A549 (cell line): ENCODE results near the gene TULP3. TPM values are rescaled to one million over a fixed set of nuclear protein-coding genes. Genes with fewer than 3 reads are reported as not detected.

Experiments
- ATAC-seq, 2 experiments: fragments of 200-7000 bp in 1 of 2; fragments of >200 bp in 1 of 2; cut with Nextera tagmentation in 1 of 2; cut with Tn5 transposase in 1 of 2; 3 replicates each; pipeline versions ENCODE4 v1.8.0 to v1.9.1; 2018 to 2020; ENCODE audit warnings: mild to moderate bottlenecking in 1 of 2, moderate library complexity in 1 of 2
- CTCF ChIA-PET: fragments of 300-600 bp; sonication (Branson Sonifier 250); formaldehyde crosslinking; extraction: SDS; loops from one replicate; lab custom pipeline; 2021; ENCODE audit warnings: antibody characterized with exemption, inconsistent platforms; lab: Yijun Ruan, JAX
- POLR2A ChIA-PET: fragments of 350-600 bp; formaldehyde crosslinking; extraction: SDS; loops from one replicate; lab custom pipeline; 2021; ENCODE audit warnings: antibody characterized with exemption, inconsistent platforms; lab: Yijun Ruan, JAX
- DNase-seq, 2 experiments: peaks; one replicate each; pipeline versions ENCODE4 v3.0.0 to v3.0.0-alpha.2; 2011 to 2016; ENCODE audit warnings: low read depth in 1 of 2, low spot score in 1 of 2
- FAIRE-seq: peaks from 2 replicates; lab custom pipeline; 2011; peaks lifted over from hg19 to GRCh38; lab: Jason Lieb, UNC
- H3K27ac ChIP-seq, 2 experiments: fragments of >200 bp; sonication (Bioruptor Twin); formaldehyde crosslinking; 3 replicates each; pipeline ENCODE4 v1.5.1; 2016 to 2017
- H3K4me1 ChIP-seq: fragments of >200 bp; sonication (Bioruptor Twin); formaldehyde crosslinking; 3 replicates; pipeline ENCODE4 v1.6.1; 2016
- H3K4me2 ChIP-seq: fragments of >200 bp; sonication (Bioruptor Twin); formaldehyde crosslinking; 3 replicates; pipeline ENCODE4 v1.6.1; 2016
- H3K4me3 ChIP-seq: fragments of >200 bp; sonication (Bioruptor Twin); formaldehyde crosslinking; 3 replicates; pipeline ENCODE4 v1.5.1; 2016
- H3K9me3 ChIP-seq: fragments of >200 bp; sonication (Bioruptor Twin); formaldehyde crosslinking; 3 replicates; pipeline ENCODE4 v1.6.1; 2016
- CBX8 ChIP-seq: fragments of 200-600 bp; sonication (generic); IDR thresholded peaks from 2 replicates; pipeline ENCODE4 v1.6.1; 2016
- CHD2 ChIP-seq: fragments of 150-350 bp; IDR thresholded peaks from 2 replicates; pipeline ENCODE4 v1.6.1; 2014; ENCODE audit warnings: low read length; ENCODE audit not compliant: partially characterized antibody
- CHD4 ChIP-seq: fragments of 200-600 bp; sonication (generic); IDR thresholded peaks from 2 replicates; pipeline ENCODE4 v1.6.1; 2016; ENCODE audit warnings: antibody characterized with exemption, mild to moderate bottlenecking, borderline replicate concordance
- EHF ChIP-seq: fragments of 250-450 bp; sonication (Bioruptor Pico); IDR thresholded peaks from 2 replicates; pipeline ENCODE4 v1.5.0; 2020; ENCODE audit warnings: mild to moderate bottlenecking
- ELK1 ChIP-seq: fragments of 150-350 bp; IDR thresholded peaks from 2 replicates; pipeline ENCODE4 v1.6.1; 2014; ENCODE audit warnings: low read depth, mild to moderate bottlenecking, low read length
- EP300 ChIP-seq, 2 experiments: fragments of >200 bp; sonication (Bioruptor Twin); formaldehyde crosslinking; IDR thresholded peaks; 2 replicates in 1 of 2; 3 replicates in 1 of 2; pipeline ENCODE4 v1.6.1; 2016 to 2017
- ESRRA ChIP-seq: fragments of 150-350 bp; IDR thresholded peaks from 2 replicates; pipeline ENCODE4 v1.6.1; 2014; ENCODE audit warnings: mild to moderate bottlenecking, low read length, borderline replicate concordance
- FOSB ChIP-seq: fragments of 250-450 bp; sonication (Bioruptor Pico); IDR thresholded peaks from 2 replicates; pipeline ENCODE4 v1.5.0; 2020; ENCODE audit warnings: mild to moderate bottlenecking, moderate library complexity
- FOSL2 ChIP-seq, 2 experiments: fragments of 450-650 bp in 1 of 2; fragments of >200 bp in 1 of 2; sonication (Bioruptor Twin) in 1 of 2; formaldehyde crosslinking; IDR thresholded peaks; 2 replicates each; pipeline versions ENCODE4 v1.5.0 to v1.6.1; 2016 to 2020; ENCODE audit warnings: mild to moderate bottlenecking in 1 of 2, moderate library complexity in 1 of 2
- FOXS1 ChIP-seq: fragments of 250-450 bp; sonication (Bioruptor Pico); IDR thresholded peaks from 2 replicates; pipeline ENCODE4 v1.5.0; 2020; ENCODE audit warnings: mild to moderate bottlenecking, moderate library complexity
- GATA3 ChIP-seq: IDR thresholded peaks from 2 replicates; pipeline ENCODE4 v1.6.1; 2012; ENCODE audit warnings: borderline replicate concordance
- HDAC2 ChIP-seq: fragments of 200-600 bp; sonication (generic); IDR thresholded peaks from 2 replicates; pipeline ENCODE4 v1.6.1; 2016
- HEYL ChIP-seq: fragments of 250-450 bp; sonication (Bioruptor Pico); IDR thresholded peaks from 2 replicates; pipeline ENCODE4 v1.8.0; 2021; ENCODE audit warnings: mild to moderate bottlenecking, moderate library complexity
- HMGXB4 ChIP-seq: fragments of 250-450 bp; sonication (Bioruptor Pico); IDR thresholded peaks from 2 replicates; pipeline ENCODE4 v1.5.0; 2021; ENCODE audit warnings: mild to moderate bottlenecking, moderate library complexity, borderline replicate concordance
- HOXB13 ChIP-seq: fragments of 250-450 bp; sonication (Bioruptor Pico); IDR thresholded peaks from 2 replicates; pipeline ENCODE4 v1.5.0; 2020; ENCODE audit warnings: low read depth, mild to moderate bottlenecking, moderate library complexity
- MAFK ChIP-seq: fragments of 450-650 bp; IDR thresholded peaks from 2 replicates; pipeline ENCODE4 v1.6.1; 2014; ENCODE audit not compliant: partially characterized antibody
- MAX ChIP-seq: IDR thresholded peaks from 2 replicates; pipeline ENCODE4 v1.6.1; 2012
- MYC ChIP-seq: IDR thresholded peaks from 2 replicates; pipeline ENCODE4 v1.6.1; 2012; ENCODE audit warnings: mild to moderate bottlenecking, inconsistent platforms, low read length, improper control_type of control experiment, borderline replicate concordance
- NPAS2 ChIP-seq: fragments of 250-450 bp; sonication (Bioruptor Pico); IDR thresholded peaks from 2 replicates; pipeline ENCODE4 v1.8.0; 2022; ENCODE audit warnings: mild to moderate bottlenecking, moderate library complexity, borderline replicate concordance
- PBX3 ChIP-seq: IDR thresholded peaks from 2 replicates; pipeline ENCODE4 v1.6.1; 2012
- RCOR1 ChIP-seq: fragments of 150-350 bp; IDR thresholded peaks from 2 replicates; pipeline ENCODE4 v1.6.1; 2014; ENCODE audit warnings: antibody characterized with exemption, low read length, low read depth
- REST ChIP-seq: fragments of 200-600 bp; sonication (generic); IDR thresholded peaks from 2 replicates; pipeline ENCODE4 v1.6.1; 2016; ENCODE audit warnings: antibody characterized with exemption, mild to moderate bottlenecking, moderate library complexity
- RFX5 ChIP-seq: fragments of 450-650 bp; IDR thresholded peaks from 2 replicates; pipeline ENCODE4 v1.7.1; 2014; ENCODE audit warnings: antibody characterized with exemption, mild to moderate bottlenecking, moderate library complexity
- RNF2 ChIP-seq: fragments of 200-600 bp; sonication (generic); IDR thresholded peaks from 2 replicates; pipeline ENCODE4 v1.6.1; 2016; ENCODE audit warnings: low read depth, mild to moderate bottlenecking, antibody characterized with exemption, moderate library complexity, borderline replicate concordance
- TP53 ChIP-seq: fragments of 250-450 bp; sonication (Bioruptor Pico); IDR thresholded peaks from 2 replicates; pipeline ENCODE4 v1.5.0; 2021; ENCODE audit warnings: mild to moderate bottlenecking, moderate library complexity
- USF2 ChIP-seq: fragments of 450-650 bp; IDR thresholded peaks from 2 replicates; pipeline ENCODE4 v1.6.1; 2014; ENCODE audit warnings: antibody characterized with exemption
- ZFP36 ChIP-seq: fragments of 450-650 bp; IDR thresholded peaks from 2 replicates; pipeline ENCODE4 v1.6.1; 2014; ENCODE audit warnings: borderline replicate concordance; ENCODE audit not compliant: partially characterized antibody
- WGBS: methylation state at CpG from one replicate; pipeline ENCODE4 v1.1.6; 2017; ENCODE audit errors: missing lambda C conversion rate; 5-methylcytosine and 5-hydroxymethylcytosine counted together
- polyA plus RNA-seq, 4 experiments: library from polyadenylated mRNA; depleted of rRNA in 3 of 4; stranded (reverse); fragments of >200 nt; fragmentation: RNase III in 1 of 4; extraction: RNeasy Plus Mini Kit Qiagen cat#74134 plus additional on column Dnase treatment in 1 of 4; gene quantifications; 2 replicates in 3 of 4; 3 replicates in 1 of 4; pipeline ENCODE4 v1.2.3, GENCODE V29; 2011 to 2017

The TULP3 gene
- polyA plus RNA-seq, 2 of the 4 experiments (the other 2 are of a cell fraction): 19.6 to 32.9 TPM

- 93% methylated on average over 2 of the region's 2 CpGs for WGBS
- ChIA-PET POLR2A (no interaction called here), CTCF (no interaction called here)
- Histone ChIP-seq H3K4me1 (no peaks in the 10 kb centered on the region), H3K4me3 (no peak overlapping the region), H3K4me2 (no peak overlapping the region), H3K27ac (no peak overlapping the region), H3K9me3 (no peaks in the 10 kb centered on the region)
- DNase-seq: no peak
- no peak for FAIRE-seq
- TF ChIP-seq CBX8: no peak
- no peak for TF ChIP-seq REST
- no peak for TF ChIP-seq USF2
- TF ChIP-seq ZFP36: no peak
- no peak for TF ChIP-seq CHD4
- no peak for TF ChIP-seq RCOR1
- TF ChIP-seq HOXB13 (CRISPR knock-in tag): no peak
- no peak for TF ChIP-seq NPAS2 (CRISPR knock-in tag)
- TF ChIP-seq ELK1: no peak
- TF ChIP-seq FOXS1 (CRISPR knock-in tag): no peak
- no peak for TF ChIP-seq MYC
- TF ChIP-seq FOSL2 (IDR thresholded peaks at IDR 0.05): no peak
- no peak for TF ChIP-seq FOSL2 (CRISPR knock-in tag; IDR thresholded peaks at IDR 0.05)
- no peak for TF ChIP-seq RNF2
- TF ChIP-seq ESRRA: no peak
- TF ChIP-seq HMGXB4 (CRISPR knock-in tag): no peak
- no peak for TF ChIP-seq MAFK
- TF ChIP-seq GATA3: no peak
- no peak for ATAC-seq
Observed at GRCh38 chr12:2904260-2904659, 13.6 kb downstream of the TULP3 start.

GRCh38 chr12:2912216-2912575, 21.5 kb downstream of the TULP3 start:
- WGBS: 92% methylated on average over 3 of the region's 3 CpGs
- FAIRE-seq: no peak
- POLR2A ChIA-PET: no interaction called here
- Histone ChIP-seq H3K4me1 (no peaks in the 10 kb centered on the region), H3K4me2 (no peak overlapping the region), H3K4me3 (no peak overlapping the region), H3K9me3 (no peaks in the 10 kb centered on the region), H3K27ac (no peak overlapping the region)
- ATAC-seq: peak in 1 of 2 experiments; percentile 30; a peak in 1 of 6 replicates
- no peak for TF ChIP-seq MAFK
- TF ChIP-seq CHD2: no peak
- TF ChIP-seq MYC: no peak
- no peak for TF ChIP-seq MAX
- TF ChIP-seq EP300 (IDR thresholded peaks at IDR 0.05): no peak
- TF ChIP-seq ZFP36: no peak
- TF ChIP-seq RFX5: no peak
- TF ChIP-seq HDAC2: no peak
- no peak for TF ChIP-seq CBX8
- no peak for TF ChIP-seq TP53 (CRISPR knock-in tag)
- no peak for TF ChIP-seq CHD4
- no peak for TF ChIP-seq EHF
- TF ChIP-seq HEYL: no peak
- no peak for TF ChIP-seq PBX3
- no peak for TF ChIP-seq ELK1
- no peak for TF ChIP-seq FOSB (CRISPR knock-in tag)
- TF ChIP-seq NPAS2 (CRISPR knock-in tag): no peak
- no peak for DNase-seq
- CTCF ChIA-PET: interaction anchor here (1.2 to 1.5 kb wide), 3 partner anchors 12 to 92 kb away, joined by 3 to 6 read pairs (median 3); no protein-coding TSS in a partner anchor
